ENCODE data around the gene LRRK1.

- TF ChIP-seq POLR2A (IDR thresholded peaks at IDR 0.05): no peak
- no peak for TF ChIP-seq CTCF (IDR thresholded peaks at IDR 0.05)
Observed at GRCh38 chr15:101043911-101044624, 124.9 kb downstream of the LRRK1 start.

Data from uterus (tissue), 2 donors.